GM18511 (cell line): ENCODE results near the gene EIF4EBP2.

Experiments
- ATAC-seq: cut with Tn5 transposase; IDR thresholded peaks from one replicate; pipeline ENCODE4 v1.9.1; 2021; ENCODE audit warnings: mild to moderate bottlenecking, moderate library complexity; ENCODE audit not compliant: unreplicated experiment

The EIF4EBP2 gene

DNA sequence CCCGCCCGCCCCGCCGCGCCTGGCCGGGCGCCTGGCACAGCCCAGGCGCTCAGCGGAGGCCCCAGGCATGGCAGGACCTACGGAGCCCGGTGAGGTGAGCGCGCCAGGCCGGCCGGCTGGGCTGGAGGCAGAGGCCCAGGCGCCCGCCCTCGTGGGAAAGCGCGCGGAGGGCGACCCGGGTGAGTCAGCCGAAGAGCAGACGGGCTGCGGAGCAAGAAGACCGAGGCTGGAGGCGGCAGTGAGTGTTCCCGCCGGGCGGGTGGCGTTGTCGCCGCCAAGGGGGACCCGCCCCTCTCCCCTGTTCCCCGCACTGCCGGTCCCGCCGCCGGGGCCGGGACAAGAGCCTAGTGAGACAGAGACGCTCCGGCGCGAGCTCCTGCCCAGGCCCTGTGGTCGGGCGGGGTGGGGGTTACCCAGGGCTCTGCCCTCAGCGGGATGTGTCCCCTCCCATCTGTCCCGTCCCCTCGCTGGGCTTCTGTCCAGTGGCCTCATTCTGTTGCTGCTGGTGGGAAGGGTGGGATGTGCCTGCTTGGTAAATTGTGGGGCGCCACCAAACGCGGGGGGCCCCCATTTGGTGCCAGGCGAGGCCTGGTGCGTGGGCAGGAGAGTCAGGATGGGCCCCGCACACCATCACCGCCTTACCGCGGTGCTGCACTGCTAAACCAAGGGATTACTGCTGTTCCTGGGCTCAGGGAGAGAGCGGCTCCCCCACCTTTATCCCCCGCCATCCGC lies 54.5 kb downstream of the EIF4EBP2 start:
- ATAC-seq: no peak

DNA sequence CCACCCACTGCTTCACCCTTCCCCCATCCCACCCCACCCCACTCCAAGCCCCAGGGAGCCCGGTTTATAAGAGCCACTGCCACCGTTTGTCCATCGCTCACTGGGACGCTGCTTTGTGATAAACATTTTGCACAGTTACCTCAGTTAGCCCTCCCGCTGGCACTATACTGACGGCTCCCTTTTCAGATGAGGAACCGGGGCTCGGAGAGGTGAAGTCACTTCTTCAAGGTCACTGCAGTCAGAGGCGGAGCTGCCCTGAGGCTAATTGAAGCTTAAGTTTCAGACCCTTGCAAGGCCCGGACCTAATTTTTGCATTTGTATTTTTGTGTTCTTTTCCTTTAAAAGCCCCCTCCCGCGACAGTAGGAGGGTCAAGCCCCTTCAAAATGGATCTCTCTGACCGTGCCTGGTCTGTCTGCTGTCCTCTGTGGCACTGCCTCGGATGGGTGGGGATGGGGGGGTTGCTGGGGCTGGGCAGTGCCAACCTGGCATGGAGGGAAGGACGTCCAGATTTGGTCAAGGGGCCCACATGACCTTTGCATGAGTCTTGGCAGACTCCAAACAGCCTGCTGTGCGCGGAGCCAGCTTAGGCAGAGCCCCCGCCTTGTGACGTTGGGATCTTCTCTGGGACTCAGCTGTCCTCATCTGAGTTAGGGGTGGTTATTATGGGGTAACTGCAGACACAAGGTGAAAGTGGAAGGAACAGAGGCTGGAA lies 55.3 kb downstream of the EIF4EBP2 start:
- ATAC-seq: no peak

DNA sequence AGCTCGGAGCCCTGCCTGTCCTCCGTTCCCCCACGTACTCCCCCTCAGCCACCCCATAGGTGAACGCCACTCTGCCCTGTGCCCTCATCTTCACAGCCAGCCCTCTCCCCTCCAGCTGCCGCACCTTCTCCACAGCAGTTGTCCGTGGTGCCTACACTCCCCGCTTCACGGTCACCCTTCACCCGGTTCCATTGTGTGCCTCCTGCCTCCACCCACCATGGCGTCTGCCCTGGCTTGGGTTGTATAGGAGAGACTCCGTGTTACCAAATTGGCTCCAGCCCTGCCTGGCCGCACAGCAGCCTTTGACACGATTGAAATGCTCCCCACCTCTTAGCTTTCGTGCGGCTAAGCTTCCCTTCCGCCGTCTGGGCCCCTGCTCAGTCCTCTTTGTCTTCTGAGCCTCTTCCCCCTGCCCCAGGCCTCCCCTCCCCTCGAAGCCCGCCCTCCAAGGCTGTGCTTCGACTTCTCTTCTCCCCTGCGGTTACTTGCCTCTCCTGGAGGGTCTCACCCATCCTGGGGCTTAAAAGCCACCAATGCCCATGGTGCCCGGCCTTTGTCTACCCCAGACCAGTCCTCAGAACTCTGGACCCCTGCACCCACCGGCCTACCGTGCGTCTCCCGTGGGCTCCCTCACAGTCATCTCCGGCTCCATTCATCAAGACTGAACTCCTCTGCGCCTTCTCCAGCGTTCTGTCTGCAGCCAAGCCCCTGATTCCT lies 56.0 kb downstream of the EIF4EBP2 start:
- ATAC-seq: no peak

DNA sequence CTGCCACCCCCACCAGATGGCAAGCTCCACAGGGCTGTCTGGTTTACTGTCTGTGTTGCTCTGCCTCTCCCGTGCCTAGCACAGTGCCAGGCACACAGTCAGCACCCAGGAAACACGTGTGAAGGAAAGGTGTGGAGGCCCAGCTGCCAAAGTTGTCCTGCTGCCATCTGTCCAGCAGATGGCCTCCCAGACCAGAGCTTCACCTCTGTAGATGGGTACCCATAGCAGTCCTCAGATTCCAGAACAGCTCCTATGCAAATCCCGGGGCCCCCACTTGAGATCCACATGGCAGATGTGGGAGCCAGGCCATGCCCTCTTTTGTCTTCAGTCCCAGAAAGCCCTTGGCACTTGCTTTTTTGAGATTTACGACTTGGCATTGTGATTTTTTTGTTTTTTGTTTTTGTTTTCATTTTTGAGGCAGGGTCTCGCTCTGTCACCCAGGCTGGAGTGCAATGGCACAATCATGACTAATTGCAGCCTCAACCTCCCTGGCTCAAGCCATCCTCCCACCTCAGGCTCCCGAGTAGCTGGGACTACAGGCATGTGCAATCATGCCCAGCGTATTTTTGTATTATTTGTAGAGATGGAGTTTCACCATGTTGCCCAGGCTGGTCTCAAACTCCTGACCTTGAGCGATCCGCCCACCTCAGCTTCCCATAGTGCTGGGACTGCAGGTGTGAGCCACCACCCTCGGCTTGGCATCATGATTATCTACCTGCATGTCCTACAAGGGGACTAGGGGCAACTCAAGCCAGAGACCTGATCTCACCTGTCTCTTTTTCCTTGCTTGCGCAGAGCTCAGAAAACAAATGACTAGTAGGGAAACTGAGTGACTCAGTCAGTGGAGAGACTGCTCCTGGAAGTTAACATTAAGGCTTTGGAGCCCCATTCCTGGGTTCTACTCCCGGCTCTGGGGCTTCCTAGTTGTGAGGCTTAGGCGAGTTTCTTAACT lies 57.7 kb downstream of the EIF4EBP2 start:
- ATAC-seq: no peak

DNA sequence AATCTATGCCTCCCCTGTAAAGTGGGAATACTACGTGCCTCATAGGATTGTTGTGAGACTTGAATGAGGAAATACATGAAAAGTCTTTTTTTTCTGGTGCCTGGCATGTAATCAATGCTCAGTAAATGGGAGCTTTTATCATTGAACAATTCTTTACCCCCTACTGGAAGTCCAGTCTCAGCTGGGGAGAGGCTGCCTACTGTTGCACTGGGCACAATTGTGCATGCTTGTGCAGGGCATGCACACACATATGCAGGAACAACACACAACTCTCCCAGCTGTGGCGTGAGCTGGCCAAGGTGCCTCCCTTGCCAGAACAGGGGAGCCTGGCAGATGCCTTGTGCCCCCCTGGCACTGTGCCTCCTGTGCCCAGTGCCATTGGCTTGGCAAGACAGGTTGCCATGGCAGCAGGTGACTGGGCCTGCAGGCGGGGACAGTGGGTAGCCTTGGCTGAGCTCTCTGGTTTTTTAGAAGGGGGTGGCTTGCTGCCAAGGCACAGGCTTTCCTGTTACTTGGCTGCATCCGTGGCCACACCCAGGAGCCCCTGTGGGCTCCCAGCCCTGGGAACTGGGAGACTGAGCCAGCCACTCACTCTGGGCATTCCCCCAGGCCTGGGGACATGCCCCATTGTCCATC lies 58.5 kb downstream of the EIF4EBP2 start:
- no peak for ATAC-seq

DNA sequence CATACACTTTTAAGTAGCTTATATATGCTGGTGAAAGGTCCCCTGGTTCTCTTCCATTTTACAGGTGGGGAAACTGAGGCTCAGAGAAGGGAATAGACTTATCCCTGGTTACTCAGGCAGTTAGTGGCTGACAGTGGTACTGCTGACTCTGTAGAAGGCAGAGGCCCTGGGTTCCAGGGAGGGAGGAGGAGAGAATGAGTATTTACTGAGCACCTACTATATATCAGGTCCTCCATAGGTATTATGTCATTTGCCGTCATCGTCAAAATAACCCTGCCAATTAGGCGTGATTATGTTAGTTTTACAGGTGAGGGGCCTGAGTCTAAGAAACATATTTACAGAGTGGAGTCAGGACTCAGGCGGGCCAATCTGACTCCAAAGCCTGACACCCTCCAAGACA lies 61.3 kb downstream of the EIF4EBP2 start:
- no peak for ATAC-seq

DNA sequence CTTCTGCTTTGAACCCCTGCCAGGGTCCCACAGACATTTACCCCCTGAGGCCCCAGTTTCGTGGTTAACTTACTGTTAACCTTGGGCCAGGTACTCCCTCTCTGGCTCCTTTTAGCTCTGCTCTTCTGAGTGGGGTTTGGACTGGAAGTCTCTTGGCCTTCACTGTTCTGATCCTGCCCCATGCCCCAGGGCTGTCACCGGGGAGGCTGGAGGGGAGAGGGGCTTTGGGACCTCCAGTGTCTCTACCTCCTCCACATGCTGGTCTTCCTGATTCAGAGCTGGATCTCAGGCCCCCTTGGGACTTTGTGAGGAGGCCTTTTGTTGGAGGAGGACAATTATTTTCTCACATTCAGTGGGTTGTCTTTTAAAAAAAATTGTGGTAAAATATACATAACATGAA lies 61.9 kb downstream of the EIF4EBP2 start:
- no peak for ATAC-seq

DNA sequence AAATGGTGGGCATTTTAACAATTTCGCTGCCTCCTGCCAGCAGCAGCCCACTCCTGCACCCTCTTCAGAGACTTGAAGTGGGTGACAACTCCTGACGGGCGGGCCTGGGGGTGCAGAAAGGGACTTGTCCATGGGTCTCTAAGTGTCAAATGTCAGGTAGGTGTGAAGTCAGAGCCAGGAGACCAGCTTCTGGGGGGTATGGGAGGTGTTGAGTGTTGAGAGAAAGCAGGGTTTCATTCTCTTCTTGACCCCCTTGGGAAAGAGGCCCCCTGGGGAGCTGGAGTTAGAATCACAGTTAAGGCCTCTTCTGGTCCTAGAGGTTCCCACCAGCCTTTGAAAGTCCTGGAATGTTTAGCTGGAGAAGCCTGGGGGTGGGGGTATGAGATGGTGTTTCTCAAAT lies 63.0 kb downstream of the EIF4EBP2 start:
- ATAC-seq: no peak

DNA sequence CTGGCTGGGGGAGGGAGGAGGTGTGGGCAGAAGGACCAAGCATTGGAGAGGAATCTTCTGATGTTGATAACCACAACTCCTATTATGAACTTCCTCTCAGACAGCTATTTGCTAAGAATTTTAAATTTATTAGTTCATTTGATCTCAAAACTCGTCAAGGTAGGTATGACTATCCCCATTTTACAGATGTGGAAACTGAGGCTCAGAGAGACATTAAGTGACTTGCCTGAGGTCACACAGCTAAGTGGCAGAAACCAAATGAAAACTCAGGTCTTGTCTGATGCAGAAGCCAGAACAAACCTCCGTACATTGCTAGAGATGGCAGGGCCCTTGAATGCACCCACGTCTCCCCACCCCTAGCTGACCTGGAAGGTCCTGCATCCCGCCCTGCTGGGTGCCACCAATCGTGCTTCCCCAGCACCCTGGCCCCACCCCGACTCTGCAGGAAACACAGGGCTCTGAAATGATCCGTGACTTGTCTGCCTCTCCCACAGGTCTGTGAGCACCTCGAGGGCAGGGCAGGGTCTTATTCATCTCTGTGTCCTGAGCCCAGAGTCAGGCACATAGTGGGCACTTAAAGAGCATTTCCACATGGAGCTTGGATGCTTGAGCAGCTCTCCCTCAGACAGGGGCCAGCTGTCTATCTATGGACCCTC lies 69.0 kb downstream of the EIF4EBP2 start:
- no peak for ATAC-seq

DNA sequence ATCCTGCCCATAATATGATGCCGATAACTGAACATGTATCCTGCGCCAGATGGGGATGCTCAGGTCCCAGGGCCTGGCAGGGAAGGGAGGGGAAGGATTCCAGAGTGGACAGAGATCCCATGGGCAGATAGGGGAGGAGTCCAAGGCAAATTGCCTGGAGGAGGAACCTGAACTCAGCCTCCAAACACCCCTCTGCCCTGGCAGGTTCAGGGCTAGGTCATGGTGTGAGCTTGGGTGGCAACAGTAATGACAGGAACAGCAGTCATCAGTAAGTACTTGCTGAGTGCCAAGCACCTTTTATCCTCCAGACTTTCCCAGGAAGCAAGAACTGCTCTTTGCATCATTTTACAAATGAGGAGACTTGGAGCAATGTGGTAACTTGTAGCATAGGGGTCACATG lies 70.8 kb downstream of the EIF4EBP2 start:
- ATAC-seq: no peak

DNA sequence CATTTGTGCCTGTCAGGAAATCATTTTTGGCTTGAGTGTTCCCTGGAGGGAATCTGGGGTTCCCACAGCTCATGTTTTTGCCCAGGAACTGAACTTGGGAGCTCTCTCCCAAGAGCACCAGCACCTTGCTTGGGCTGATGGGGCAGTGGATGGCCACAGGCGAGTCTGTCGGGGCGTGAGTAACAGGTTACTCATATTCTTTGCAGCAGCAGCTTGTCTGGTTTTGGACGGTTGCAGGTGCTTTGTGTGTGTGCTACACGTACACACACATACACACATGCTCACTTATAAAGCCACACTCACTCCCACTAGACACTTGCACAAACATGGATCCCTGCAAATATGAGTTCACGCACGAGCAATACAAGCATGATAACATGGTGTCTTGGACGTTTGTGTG lies 71.7 kb downstream of the EIF4EBP2 start:
- ATAC-seq: no peak

DNA sequence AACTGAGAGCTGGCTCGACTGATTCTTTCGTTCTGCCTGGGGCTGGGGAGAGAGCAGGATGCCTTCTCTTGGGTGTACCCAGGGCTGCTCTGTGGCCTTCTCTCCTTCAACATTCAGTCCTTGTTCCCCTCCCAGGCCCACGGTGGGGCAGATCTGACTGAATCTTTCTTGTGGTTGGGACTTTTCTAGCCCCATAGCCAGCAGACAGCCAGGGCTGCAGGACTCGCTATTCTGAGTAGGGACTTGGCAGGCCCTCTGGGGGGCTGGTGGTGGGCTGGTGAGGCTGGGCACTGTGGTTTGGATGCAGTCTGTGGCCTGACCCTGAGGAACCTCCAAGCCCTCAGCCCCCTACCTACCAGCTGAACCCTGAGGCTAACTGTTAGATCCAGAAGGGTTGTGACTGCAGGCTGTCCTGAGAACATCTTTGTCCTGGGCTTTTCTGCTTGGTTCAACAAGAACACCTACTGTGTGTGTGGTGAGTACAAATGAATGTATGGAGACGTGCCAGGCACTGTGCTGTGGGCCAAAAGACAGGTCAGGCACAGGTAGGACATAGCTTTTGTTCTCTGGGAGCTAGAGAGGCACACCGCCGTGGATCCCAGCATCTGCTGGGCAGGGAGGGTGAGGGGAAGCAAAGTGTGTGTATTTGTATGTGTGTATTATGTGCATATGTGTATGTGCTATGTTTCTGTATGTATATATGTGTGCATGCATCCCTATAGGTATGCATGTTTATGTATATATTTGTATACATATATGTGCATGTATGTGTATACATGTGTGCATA lies 72.5 kb downstream of the EIF4EBP2 start:
- no peak for ATAC-seq

DNA sequence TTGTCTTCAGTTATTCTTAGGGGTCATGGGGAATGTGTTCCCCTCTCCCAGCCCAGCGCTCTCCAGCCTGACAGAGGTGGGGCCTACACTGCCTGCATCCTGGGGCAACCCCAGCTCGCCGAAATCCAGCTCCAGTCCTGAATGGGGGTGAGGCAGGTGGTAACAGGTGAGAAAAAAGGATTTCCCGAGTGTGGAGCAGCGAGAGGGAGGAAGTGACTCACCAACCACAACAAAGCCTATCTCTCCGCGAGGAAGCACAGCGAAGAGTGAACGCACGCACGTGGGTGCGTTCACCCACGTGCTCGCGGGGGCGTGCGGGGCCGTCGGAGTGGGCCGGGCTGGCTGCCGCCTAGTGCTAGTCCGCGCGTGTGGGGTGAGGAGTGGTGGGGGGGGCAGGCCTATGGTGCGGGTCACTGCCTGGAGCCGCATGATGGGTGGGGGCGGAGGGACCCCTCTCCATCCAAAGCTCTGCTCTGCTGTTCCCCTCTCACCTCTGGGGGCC lies 73.8 kb downstream of the EIF4EBP2 start:
- no peak for ATAC-seq
